Osteocyte (in vitro differentiated cells): ENCODE data around the gene RAP1A. TPM values are rescaled to one million over a fixed set of nuclear protein-coding genes. Genes with fewer than 3 reads are reported as not detected.

Source experiments
- DNase-seq: peaks from one replicate; pipeline ENCODE4 v3.0.0; 2021; ENCODE audit warnings: mixed read lengths; ENCODE audit not compliant: unreplicated experiment; ENCODE audit errors: extremely low spot score
- H3K27ac Mint-ChIP-seq: one replicate; pipeline ENCODE4 v1.8.0; 2021; ENCODE audit warnings: mild to moderate bottlenecking, mixed read lengths; ENCODE audit not compliant: unreplicated experiment
- H3K27me3 Mint-ChIP-seq: one replicate; pipeline ENCODE4 v1.8.0; 2021; ENCODE audit warnings: mixed read lengths; ENCODE audit not compliant: unreplicated experiment
- H3K36me3 Mint-ChIP-seq: one replicate; pipeline ENCODE4 v1.8.0; 2021; ENCODE audit warnings: mixed read lengths; ENCODE audit not compliant: unreplicated experiment
- H3K4me1 Mint-ChIP-seq: one replicate; pipeline ENCODE4 v1.8.0; 2021; ENCODE audit warnings: mixed read lengths; ENCODE audit not compliant: unreplicated experiment
- H3K4me3 Mint-ChIP-seq: one replicate; pipeline ENCODE4 v1.8.0; 2021; ENCODE audit warnings: mild to moderate bottlenecking, moderate library complexity, mixed read lengths; ENCODE audit not compliant: unreplicated experiment
- H3K9me3 Mint-ChIP-seq: one replicate; pipeline ENCODE4 v1.8.0; 2021; ENCODE audit warnings: mixed read lengths; ENCODE audit not compliant: unreplicated experiment
- total RNA-seq: library from RNA; stranded (reverse); gene quantifications from 2 replicates; pipeline ENCODE4 v1.2.1, GENCODE V29; 2021
- TF ChIP-seq, protein P1 (sequence below): fragments of 200-600 bp; sonication (generic); IDR thresholded peaks from 2 replicates; pipeline ENCODE4 v1.5.0; 2021; ENCODE audit warnings: antibody characterized with exemption, mild to moderate bottlenecking, moderate library complexity

The RAP1A gene
- total RNA-seq, 1 donor from 2014 or later, result 48.3 TPM

DNA sequence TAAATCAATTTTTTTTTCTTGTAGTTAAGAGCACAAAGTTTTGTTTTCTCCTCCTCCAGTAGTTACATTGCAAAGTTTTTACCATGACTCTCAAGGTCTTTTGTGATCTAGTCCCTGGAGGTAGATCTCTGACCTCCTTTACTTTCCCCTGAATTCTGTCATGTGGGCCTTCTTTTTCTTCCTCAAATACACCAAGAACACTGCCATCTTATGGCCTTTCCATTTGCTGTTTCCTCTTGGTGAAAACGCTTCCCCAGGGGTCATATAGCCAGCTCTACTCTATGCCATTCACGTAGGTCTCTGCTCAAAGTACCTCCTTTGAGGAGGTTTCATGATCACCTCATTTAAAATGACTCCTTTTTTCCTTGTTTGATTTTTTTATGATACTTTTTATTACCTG, 138.8 kb downstream of the RAP1A start:
- TF ChIP-seq, protein P1, sequence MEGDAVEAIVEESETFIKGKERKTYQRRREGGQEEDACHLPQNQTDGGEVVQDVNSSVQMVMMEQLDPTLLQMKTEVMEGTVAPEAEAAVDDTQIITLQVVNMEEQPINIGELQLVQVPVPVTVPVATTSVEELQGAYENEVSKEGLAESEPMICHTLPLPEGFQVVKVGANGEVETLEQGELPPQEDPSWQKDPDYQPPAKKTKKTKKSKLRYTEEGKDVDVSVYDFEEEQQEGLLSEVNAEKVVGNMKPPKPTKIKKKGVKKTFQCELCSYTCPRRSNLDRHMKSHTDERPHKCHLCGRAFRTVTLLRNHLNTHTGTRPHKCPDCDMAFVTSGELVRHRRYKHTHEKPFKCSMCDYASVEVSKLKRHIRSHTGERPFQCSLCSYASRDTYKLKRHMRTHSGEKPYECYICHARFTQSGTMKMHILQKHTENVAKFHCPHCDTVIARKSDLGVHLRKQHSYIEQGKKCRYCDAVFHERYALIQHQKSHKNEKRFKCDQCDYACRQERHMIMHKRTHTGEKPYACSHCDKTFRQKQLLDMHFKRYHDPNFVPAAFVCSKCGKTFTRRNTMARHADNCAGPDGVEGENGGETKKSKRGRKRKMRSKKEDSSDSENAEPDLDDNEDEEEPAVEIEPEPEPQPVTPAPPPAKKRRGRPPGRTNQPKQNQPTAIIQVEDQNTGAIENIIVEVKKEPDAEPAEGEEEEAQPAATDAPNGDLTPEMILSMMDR, result peak; percentile 40
- peaks cover 21% of the 10 kb centered on the region for H3K4me1 Mint-ChIP-seq
- peaks cover 28% of the 10 kb centered on the region for H3K36me3 Mint-ChIP-seq
- H3K27ac Mint-ChIP-seq, result peak overlapping the region; percentile 50
- no peaks in the 10 kb centered on the region for H3K9me3 Mint-ChIP-seq
- H3K4me3 Mint-ChIP-seq, result no peak overlapping the region
- no peaks in the 10 kb centered on the region for H3K27me3 Mint-ChIP-seq
- DNase-seq, result no peak

DNA sequence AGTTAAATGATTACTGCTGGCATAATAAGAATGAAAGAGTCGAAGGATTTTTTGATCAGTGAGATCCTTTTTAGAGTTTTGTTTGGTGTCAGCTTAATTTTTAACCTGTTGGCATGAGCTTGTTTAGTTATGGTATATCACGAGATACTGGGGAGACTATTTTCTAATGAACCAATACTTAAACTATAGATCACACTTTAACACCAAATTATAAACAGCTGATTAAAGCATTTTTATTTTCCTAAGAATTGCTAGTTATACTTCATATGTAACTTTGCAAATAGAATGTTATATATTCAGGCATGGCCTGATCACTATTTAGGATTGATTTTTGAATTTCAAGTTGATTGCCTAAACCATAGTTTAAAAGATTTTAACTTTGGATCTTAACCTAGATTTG, 142.1 kb downstream of the RAP1A start:
- H3K4me1 Mint-ChIP-seq, result peaks cover 10% of the 10 kb centered on the region
- H3K36me3 Mint-ChIP-seq, result peaks cover 52% of the 10 kb centered on the region
- DNase-seq, result no peak
- H3K9me3 Mint-ChIP-seq, result no peaks in the 10 kb centered on the region
- no peak overlapping the region for H3K4me3 Mint-ChIP-seq
- H3K27ac Mint-ChIP-seq, result no peak overlapping the region
- TF ChIP-seq, protein P1, result no peak
- no peaks in the 10 kb centered on the region for H3K27me3 Mint-ChIP-seq

DNA sequence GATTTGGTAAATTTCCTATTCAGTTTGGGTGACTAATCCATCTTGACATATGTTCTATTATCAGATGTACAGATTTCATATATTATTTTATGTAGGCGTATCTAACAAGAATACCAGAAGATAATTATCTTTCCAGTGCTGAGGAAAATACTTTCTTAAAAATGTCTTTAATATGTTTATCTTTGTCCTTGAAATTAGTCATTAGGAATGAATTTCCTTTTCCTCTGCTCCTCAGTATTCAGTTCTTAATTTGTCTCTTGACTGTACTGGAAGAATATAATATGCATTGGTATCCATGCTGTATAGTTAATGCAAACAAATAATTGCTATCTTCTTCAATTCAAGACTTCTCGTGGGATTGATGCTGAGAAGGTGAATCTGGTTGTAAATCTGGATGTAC, 142.7 kb downstream of the RAP1A start:
- peaks cover 56% of the 10 kb centered on the region for H3K36me3 Mint-ChIP-seq

More for the DNA sequence above, 142.7 kb downstream of the RAP1A start:
- TF ChIP-seq, protein P1, result no peak
- Mint-ChIP-seq H3K27me3 (no peaks in the 10 kb centered on the region), H3K9me3 (no peaks in the 10 kb centered on the region), H3K4me1 (peaks cover 4% of the 10 kb centered on the region), H3K4me3 (no peak overlapping the region), H3K27ac (no peak overlapping the region)
- no peak for DNase-seq

Other genes starting within 250 kb of the RAP1A start
- 1.1 and 1.6 TPM in 2 replicates for gene OVGP1, start 192.1 kb upstream of the RAP1A start, total RNA-seq
- gene WDR77, start 170.5 kb upstream of the RAP1A start, total RNA-seq, result 22.7 and 24.0 TPM in 2 replicates
- gene ATP5PB, start 170.3 kb upstream of the RAP1A start, total RNA-seq, result 185 and 187 TPM in 2 replicates
- gene C1orf162, start 145.8 kb upstream of the RAP1A start, total RNA-seq, result 0.34 and 0.70 TPM in 2 replicates
- gene ADORA3, start 116.2 kb upstream of the RAP1A start, total RNA-seq, result not detected in 2 replicates
- not detected in 2 replicates for gene TMIGD3, start 116.2 kb upstream of the RAP1A start, total RNA-seq
- 5.5 and 6.2 TPM in 2 replicates for gene INKA2, start 119.6 kb downstream of the RAP1A start, total RNA-seq
- gene DDX20, start 136.1 kb downstream of the RAP1A start, total RNA-seq, result 13.1 and 14.0 TPM in 2 replicates